ENCODE measurements around the gene DPP7. TPM values are rescaled to one million over a fixed set of nuclear protein-coding genes. Genes with fewer than 3 reads are reported as not detected.

Gene DPP7
- total and polyA plus RNA-seq, 2 of the 4 experiments (the other 2 are of a cell fraction): 14.9 to 76.4 TPM

DNA sequence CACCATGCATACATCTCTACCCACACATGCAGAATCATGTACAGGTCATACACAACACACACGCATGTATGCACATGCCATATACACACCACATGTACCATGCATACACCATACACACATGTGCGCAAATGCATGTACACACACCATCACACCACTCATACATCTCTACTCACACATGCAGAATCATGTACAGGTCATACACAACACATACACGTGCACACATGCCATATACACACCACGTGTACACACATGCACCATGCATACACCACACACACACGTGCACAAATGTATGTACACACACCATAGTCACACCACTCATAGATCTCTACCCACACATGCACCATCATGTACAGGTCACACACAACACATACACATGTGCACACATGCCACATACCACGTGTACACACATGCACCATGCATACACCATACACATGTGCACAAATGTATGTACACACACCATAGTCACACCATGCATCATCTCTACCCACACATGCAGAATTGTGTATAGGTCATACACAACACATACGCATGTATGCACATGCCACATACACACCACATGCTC lies 38.4 kb upstream of the DPP7 start:
- no peak overlapping the region for H4K5ac ChIP-seq (ENCODE audit: low read depth, low read length)
- no peaks in the 10 kb centered on the region for H3K9me3 ChIP-seq (ENCODE audit: control insufficient read depth, insufficient read depth, low read length)
- H3K56ac ChIP-seq (ENCODE audit: extremely low read depth, insufficient read depth, low read length): no peak overlapping the region
- no peak overlapping the region for H3K4ac ChIP-seq (ENCODE audit: low read depth, low read length)
- intact Hi-C loops (cut with micrococcal nuclease) (no loop called here), dilution Hi-C loops (cut with HindIII; ENCODE audit: low sequenced_read_pairs, unreplicated experiment) (no loop called here), in situ Hi-C loops (cut with MboI; ENCODE audit: low sequenced_read_pairs) (no loop called here)
- no peaks in the 10 kb centered on the region for H3K36me3 ChIP-seq (ENCODE audit: control insufficient read depth, insufficient read depth, low read length)
- no peak overlapping the region for H2BK20ac ChIP-seq (ENCODE audit: low read depth, low read length)
- no peak for TF ChIP-seq MAFK (IDR thresholded peaks at IDR 0.05; ENCODE audit: low read depth, low read length)
- no peak for TF ChIP-seq BHLHE40 (IDR thresholded peaks at IDR 0.05; ENCODE audit: low read depth, low read length)
- no peak for TF ChIP-seq CHD1 (IDR thresholded peaks at IDR 0.05; ENCODE audit: low read depth, low read length)
- no peak for TF ChIP-seq RFX5 (IDR thresholded peaks at IDR 0.05; ENCODE audit: low read depth, low read length)
- no peak for TF ChIP-seq SMC3 (IDR thresholded peaks at IDR 0.05; ENCODE audit: low read depth, low read length)
- peaks cover 2% of the 10 kb centered on the region; the same call in 1 of the 2 replicates for H3K4me1 ChIP-seq (ENCODE audit: control insufficient read depth, insufficient read depth, low read length)
- H4K8ac ChIP-seq (ENCODE audit: low read depth in 2 of 2, low read length in 2 of 2): no peak overlapping the region
- H2BK5ac ChIP-seq (ENCODE audit: low read depth, low read length, poor library complexity, severe bottlenecking): no peak overlapping the region
- no peak overlapping the region for H3K4me3 ChIP-seq (ENCODE audit: insufficient read depth, low read depth, low read length)
- BruUV-seq (replicated peaks): no TSS peak
- ChIA-PET POLR2A (ENCODE audit: unreplicated experiment) (no interaction called here), CTCF (no interaction called here)
- DNase-seq (no peak), ATAC-seq (ENCODE audit: low read depth) (no peak)
- H3K4me2 ChIP-seq (ENCODE audit: low read depth, low read length): no peak overlapping the region
- no peak overlapping the region for H4K91ac ChIP-seq (ENCODE audit: insufficient read depth, low read depth, low read length)
- no peak overlapping the region for H3K23ac ChIP-seq (ENCODE audit: low read depth, low read length)
- H3K27me3 ChIP-seq (ENCODE audit: control insufficient read depth, insufficient read depth, low read length): peaks cover 26% of the 10 kb centered on the region
- no peak overlapping the region for H2BK15ac ChIP-seq (ENCODE audit: low read depth, low read length)
- H2AFZ ChIP-seq (replicated peaks; ENCODE audit: low read length, poor library complexity): no peak overlapping the region
- no peak overlapping the region for H2BK120ac ChIP-seq (ENCODE audit: low read depth, low read length)
- H2AK9ac ChIP-seq (replicated peaks; ENCODE audit: low read depth, low read length, poor library complexity): no peak overlapping the region
- no peak overlapping the region for H3K27ac ChIP-seq (ENCODE audit: insufficient read depth, low read length)
- H3K9ac ChIP-seq (ENCODE audit: low read depth, low read length): no peak overlapping the region
- 0 out of 2 replicates have a peak, but pooled peaks cover 5% of the 10 kb centered on the region for H4K20me1 ChIP-seq (ENCODE audit: insufficient read depth, low read length)
- WGBS, 2 experiments (ENCODE audit: extremely low coverage in 2 of 2, insufficient read length in 1 of 2): 85% methylated on average over 7 of the region's 7 CpGs; no CpG with 5 or more reads in 1 of the 2 experiments
- peaks cover 8% of the 10 kb centered on the region for H3K9me1 ChIP-seq (ENCODE audit: insufficient read depth, low read length)
- H3K79me1 ChIP-seq (ENCODE audit: low read depth in 1 of 2, low read length in 2 of 2): no peaks in the 10 kb centered on the region
- H3K18ac ChIP-seq (ENCODE audit: low read depth, low read length): no peak overlapping the region
- H2AK5ac ChIP-seq (ENCODE audit: low read depth, low read length): no peak overlapping the region
- H3K14ac ChIP-seq (replicated peaks; ENCODE audit: low read depth, low read length): no peak overlapping the region

All from IMR-90 (cell line).